ENCODE measurements around the gene SLC35C1. TPM values are rescaled to one million over a fixed set of nuclear protein-coding genes. Genes with fewer than 3 reads are reported as not detected.
"Not testable (repeated sequence)": the region's sequence is repeated elsewhere in the genome, so short reads cannot be mapped to it uniquely, and the experiment has no call there.

Gene SLC35C1
- total RNA-seq, 4 donors from 2014 or later, result 23.6 to 68.6 (median 28.2) TPM

- Histone ChIP-seq H3K4me1 (no peaks in the 10 kb centered on the region), H3K9me3 (no peaks in the 10 kb centered on the region), H3K36me3 (peaks cover 8 to 22% (median 17%) of the 10 kb centered on the region in 3 donors), H3K27ac (no peak overlapping the region), H3K4me3 (no peak overlapping the region), H3K27me3 (no peaks in the 10 kb centered on the region)
- no peak for DNase-seq
- intact Hi-C loops (cut with DNase I), result no loop called here
- TF ChIP-seq POLR2A (IDR thresholded peaks at IDR 0.05), result no peak
- peak in 1 of 6 experiments; percentile 3 for TF ChIP-seq CTCF (IDR thresholded peaks at IDR 0.05)
- WGBS, 2 donors, result 64 to 82% methylated on average over 3 of the region's 3 CpGs
Measured at GRCh38 chr11:45815747-45816146, 10.8 kb downstream of the SLC35C1 start.

- peaks cover 0 to 14% (median 8%) of the 10 kb centered on the region in 3 donors for H3K36me3 ChIP-seq
- no peak overlapping the region for H3K4me3 ChIP-seq
- H3K27me3 ChIP-seq, result no peaks in the 10 kb centered on the region
- H3K9me3 ChIP-seq, result no peaks in the 10 kb centered on the region
- no peaks in the 10 kb centered on the region for H3K4me1 ChIP-seq
- WGBS, 2 donors, result 29 to 69% methylated on average over 1 to 3 of the region's 3 CpGs
- no peak overlapping the region for H3K27ac ChIP-seq
- DNase-seq, result no peak
- TF ChIP-seq POLR2A (IDR thresholded peaks at IDR 0.05), result no peak
- no peak for TF ChIP-seq CTCF (IDR thresholded peaks at IDR 0.05)
- intact Hi-C loops (cut with DNase I), result no loop called here
Measured at GRCh38 chr11:45816614-45817013, 11.7 kb downstream of the SLC35C1 start.

- Histone ChIP-seq H3K36me3 (peaks cover 0 to 8% (median 3%) of the 10 kb centered on the region in 3 donors), H3K27ac (no peak overlapping the region), H3K9me3 (no peaks in the 10 kb centered on the region), H3K27me3 (no peaks in the 10 kb centered on the region), H3K4me3 (no peak overlapping the region), H3K4me1 (no peaks in the 10 kb centered on the region)
- intact Hi-C loops (cut with DNase I), result no loop called here
- TF ChIP-seq POLR2A (IDR thresholded peaks at IDR 0.05) (no peak), CTCF (IDR thresholded peaks at IDR 0.05) (no peak)
- DNase-seq, result no peak
- 79 to 81% methylated on average over 4 of the region's 7 CpGs for WGBS, 2 donors
Measured at GRCh38 chr11:45817191-45817590, 12.2 kb downstream of the SLC35C1 start.

- intact Hi-C loops (cut with DNase I), result no loop called here
- Histone ChIP-seq H3K27me3 (no peaks in the 10 kb centered on the region), H3K9me3 (no peaks in the 10 kb centered on the region), H3K27ac (no peak overlapping the region), H3K36me3 (no peaks in the 10 kb centered on the region), H3K4me1 (no peaks in the 10 kb centered on the region), H3K4me3 (no peak overlapping the region)
- no peak for TF ChIP-seq CTCF (IDR thresholded peaks at IDR 0.05)
- no peak for TF ChIP-seq POLR2A (IDR thresholded peaks at IDR 0.05)
- DNase-seq, result no peak
- 73 to 85% methylated on average over 6 of the region's 6 CpGs for WGBS, 2 donors
Measured at GRCh38 chr11:45818961-45819605, 14.1 kb downstream of the SLC35C1 start.

- H3K4me3 ChIP-seq, result no peak overlapping the region
- H3K9me3 ChIP-seq, result no peaks in the 10 kb centered on the region
- H3K27me3 ChIP-seq, result no peaks in the 10 kb centered on the region
- H3K27ac ChIP-seq, result no peak overlapping the region
- 88 to 90% methylated on average over 5 of the region's 5 CpGs for WGBS, 2 donors
- DNase-seq, result no peak
- intact Hi-C loops (cut with DNase I), result no loop called here
- no peaks in the 10 kb centered on the region for H3K36me3 ChIP-seq
- no peaks in the 10 kb centered on the region for H3K4me1 ChIP-seq
- no peak for TF ChIP-seq POLR2A (IDR thresholded peaks at IDR 0.05)
- no peak for TF ChIP-seq CTCF (IDR thresholded peaks at IDR 0.05)
Measured at GRCh38 chr11:45820211-45820857, 15.4 kb downstream of the SLC35C1 start.

GRCh38 chr11:45826492-45826891 lies 21.5 kb downstream of the SLC35C1 start:
- H3K27ac ChIP-seq; H3K4me1 ChIP-seq; H3K36me3 ChIP-seq; intact Hi-C loops (cut with DNase I); H3K4me3 ChIP-seq; H3K9me3 ChIP-seq; DNase-seq: not testable (repeated sequence)
- WGBS, 2 donors, result 0 to 21% methylated on average over 1 to 4 of the region's 7 CpGs
- H3K27me3 ChIP-seq, result peaks cover 0 to 26% (median 0%) of the 10 kb centered on the region in 4 donors
